Colonic mucosa (tissue), 4 donors: ENCODE measurements around the gene CD79B. TPM values are rescaled to one million over a fixed set of nuclear protein-coding genes. Genes with fewer than 3 reads are reported as not detected.

Source experiments
- DNase-seq: peaks from one replicate; pipeline ENCODE4 v3.0.0-alpha.2; 2020
- H3K27ac ChIP-seq: fragments of 200-600 bp; one replicate; pipeline ENCODE4 v1.8.0; 2021
- H3K27me3 ChIP-seq: fragments of 200-600 bp; one replicate; pipeline ENCODE4 v1.8.0; 2021
- H3K36me3 ChIP-seq: fragments of 200-600 bp; one replicate; pipeline ENCODE4 v1.8.0; 2021
- H3K4me1 ChIP-seq: fragments of 200-600 bp; one replicate; pipeline ENCODE4 v1.8.0; 2021; ENCODE audit warnings: mild to moderate bottlenecking
- H3K4me3 ChIP-seq: fragments of 200-600 bp; one replicate; pipeline ENCODE4 v1.8.0; 2021
- H3K9ac ChIP-seq, 2 donors: one replicate each; pipeline ENCODE4 v1.7.0; 2013; ENCODE audit warnings: control low read depth in 2 of 2, low read depth in 2 of 2, low read length in 2 of 2
- H3K9me3 ChIP-seq: fragments of 200-600 bp; one replicate; pipeline ENCODE4 v1.8.0; 2021
- CTCF ChIP-seq: fragments of 200-600 bp; IDR thresholded peaks from one replicate; pipeline ENCODE4 v1.8.0; 2022; ENCODE audit warnings: antibody characterized with exemption, mild to moderate bottlenecking
- intact Hi-C: fragments of 100-400 bp; cut with DNase I; formaldehyde crosslinking; loops from one replicate; pipeline ENCODE4 v1.14.1; 2022
- total RNA-seq, 2 donors: library from RNA; stranded (reverse); fragmentation: NEBNext Ultra II Directional in 1 of 2; extraction: Animal tissue kit (Norgen Biotek cat#: 25700) in 1 of 2; gene quantifications; one replicate each; pipeline ENCODE4 v1.2.1, GENCODE V29; 2021
- donor health status: healthy.
- donor health status: DM: no; HTN: no; CAD: no.
- donor health status: DM: no; HTN: no; CAD: no.

The CD79B gene
- total RNA-seq, 2 donors from 2014 or later, result 1.5 to 1.7 TPM

GRCh38 chr17:63941162-63941561 is 9.0 kb upstream of the CD79B start:
- no peaks in the 10 kb centered on the region for H3K27me3 ChIP-seq
- H3K9me3 ChIP-seq, result no peaks in the 10 kb centered on the region
- no peak overlapping the region for H3K4me3 ChIP-seq
- no peak for TF ChIP-seq CTCF
- intact Hi-C loops, result no loop called here
- no peak for DNase-seq
- H3K9ac ChIP-seq, result no peak overlapping the region
- H3K36me3 ChIP-seq, result no peaks in the 10 kb centered on the region
- H3K27ac ChIP-seq, result no peak overlapping the region
- no peaks in the 10 kb centered on the region for H3K4me1 ChIP-seq

- Histone ChIP-seq H3K4me1 (no peaks in the 10 kb centered on the region), H3K4me3 (no peak overlapping the region), H3K9me3 (no peaks in the 10 kb centered on the region), H3K27me3 (no peaks in the 10 kb centered on the region), H3K9ac (no peak overlapping the region), H3K27ac (no peak overlapping the region), H3K36me3 (no peaks in the 10 kb centered on the region)
- no peak for TF ChIP-seq CTCF
- intact Hi-C loops, result no loop called here
- DNase-seq, result no peak
Measured at GRCh38 chr17:63940584-63940983, 8.5 kb upstream of the CD79B start.

GRCh38 chr17:63939884-63940283 is 7.8 kb upstream of the CD79B start:
- H3K27me3 ChIP-seq, result no peaks in the 10 kb centered on the region
- no peak for TF ChIP-seq CTCF
- H3K4me1 ChIP-seq, result no peaks in the 10 kb centered on the region
- no peaks in the 10 kb centered on the region for H3K36me3 ChIP-seq
- no peak for DNase-seq
- intact Hi-C loops, result no loop called here
- H3K27ac ChIP-seq, result no peak overlapping the region
- no peak overlapping the region for H3K9ac ChIP-seq
- no peaks in the 10 kb centered on the region for H3K9me3 ChIP-seq
- H3K4me3 ChIP-seq, result no peak overlapping the region

GRCh38 chr17:63939401-63939800 is 7.3 kb upstream of the CD79B start:
- H3K27me3 ChIP-seq, result no peaks in the 10 kb centered on the region
- H3K27ac ChIP-seq, result no peak overlapping the region
- H3K4me1 ChIP-seq, result no peaks in the 10 kb centered on the region
- intact Hi-C loops, result no loop called here
- H3K36me3 ChIP-seq, result no peaks in the 10 kb centered on the region
- no peak overlapping the region for H3K9ac ChIP-seq
- TF ChIP-seq CTCF, result no peak
- H3K4me3 ChIP-seq, result no peak overlapping the region
- DNase-seq, result no peak
- H3K9me3 ChIP-seq, result no peaks in the 10 kb centered on the region

- intact Hi-C loops, result no loop called here
- Histone ChIP-seq H3K27ac (no peak overlapping the region), H3K4me1 (no peaks in the 10 kb centered on the region), H3K9me3 (no peaks in the 10 kb centered on the region), H3K9ac (no peak overlapping the region), H3K36me3 (no peaks in the 10 kb centered on the region), H3K4me3 (no peak overlapping the region), H3K27me3 (no peaks in the 10 kb centered on the region)
- no peak for DNase-seq
- no peak for TF ChIP-seq CTCF
Measured at GRCh38 chr17:63937920-63938319, 5.8 kb upstream of the CD79B start.

GRCh38 chr17:63937319-63937718 is 5.2 kb upstream of the CD79B start:
- H3K9ac ChIP-seq, result no peak overlapping the region

More at GRCh38 chr17:63937319-63937718, 5.2 kb upstream of the CD79B start:
- H3K4me3 ChIP-seq, result no peak overlapping the region
- DNase-seq, result no peak
- H3K9me3 ChIP-seq, result no peaks in the 10 kb centered on the region
- H3K36me3 ChIP-seq, result no peaks in the 10 kb centered on the region
- no peak overlapping the region for H3K27ac ChIP-seq
- no peaks in the 10 kb centered on the region for H3K4me1 ChIP-seq
- no peak for TF ChIP-seq CTCF
- intact Hi-C loops, result no loop called here
- H3K27me3 ChIP-seq, result no peaks in the 10 kb centered on the region
